A172 (cell line): ENCODE data around the gene TAF1D. TPM values are rescaled to one million over a fixed set of nuclear protein-coding genes. Genes with fewer than 3 reads are reported as not detected.
A peak's percentile ranks its signal among the peaks of the same experiment; 100 is the strongest.

Experiments used
- DNase-seq: peaks from one replicate; pipeline ENCODE4 v3.0.0-alpha.2; 2015; ENCODE audit warnings: low spot score
- total RNA-seq: library from RNA; depleted of rRNA; stranded (reverse); fragments of >200 nt; shearing (Covaris generic); gene quantifications from 2 replicates; pipeline ENCODE4 v1.2.3, GENCODE V29; 2014; rRNA removed

TAF1D gene
- total RNA-seq, 1 experiment from 2014 or later: 87.6 TPM

DNA sequence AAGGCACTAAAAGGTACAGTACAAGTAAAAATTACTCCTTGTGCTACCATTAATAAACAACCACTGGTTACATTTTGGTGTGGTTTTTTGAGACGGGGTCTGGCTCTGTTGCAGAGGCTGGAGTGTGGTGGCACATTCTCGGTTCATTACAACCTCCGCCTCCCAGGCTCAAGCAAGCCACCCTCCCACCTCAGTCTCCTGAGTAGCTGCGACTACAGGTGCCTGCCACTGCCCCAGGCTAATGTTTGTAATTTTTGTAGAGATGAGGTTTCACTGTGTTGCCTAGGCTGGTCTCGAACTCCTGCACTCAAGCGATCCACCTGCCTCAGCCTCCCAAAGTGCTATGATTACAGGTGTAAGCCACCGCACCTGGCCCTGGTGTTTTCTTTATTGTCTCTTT, 20.8 kb downstream of the TAF1D start:
- no peak for DNase-seq

DNA sequence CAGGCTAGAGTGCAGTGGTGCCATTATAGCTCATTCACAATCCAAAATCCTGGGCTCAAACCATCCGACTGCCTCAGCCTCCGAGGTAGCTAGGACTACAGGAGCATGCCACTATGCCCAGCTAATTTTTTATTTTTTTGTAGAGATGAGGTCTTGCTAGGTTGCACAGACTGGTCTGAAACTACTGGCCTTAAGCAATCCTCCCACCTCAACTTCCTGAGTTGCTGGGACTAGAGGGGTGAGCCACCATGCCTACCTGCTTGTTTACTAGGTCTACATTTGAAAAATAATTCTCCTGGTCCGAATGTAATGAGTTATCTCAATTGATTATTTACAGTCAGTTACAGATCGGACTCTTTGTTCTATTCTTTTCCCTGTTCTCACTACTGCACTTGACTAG, 22.0 kb downstream of the TAF1D start:
- DNase-seq: no peak

- no peak for DNase-seq
Measured at GRCh38 chr11:93718057-93718563, 23.2 kb downstream of the TAF1D start.

GRCh38 chr11:93717501-93717900, 23.8 kb downstream of the TAF1D start:
- DNase-seq: no peak

DNA sequence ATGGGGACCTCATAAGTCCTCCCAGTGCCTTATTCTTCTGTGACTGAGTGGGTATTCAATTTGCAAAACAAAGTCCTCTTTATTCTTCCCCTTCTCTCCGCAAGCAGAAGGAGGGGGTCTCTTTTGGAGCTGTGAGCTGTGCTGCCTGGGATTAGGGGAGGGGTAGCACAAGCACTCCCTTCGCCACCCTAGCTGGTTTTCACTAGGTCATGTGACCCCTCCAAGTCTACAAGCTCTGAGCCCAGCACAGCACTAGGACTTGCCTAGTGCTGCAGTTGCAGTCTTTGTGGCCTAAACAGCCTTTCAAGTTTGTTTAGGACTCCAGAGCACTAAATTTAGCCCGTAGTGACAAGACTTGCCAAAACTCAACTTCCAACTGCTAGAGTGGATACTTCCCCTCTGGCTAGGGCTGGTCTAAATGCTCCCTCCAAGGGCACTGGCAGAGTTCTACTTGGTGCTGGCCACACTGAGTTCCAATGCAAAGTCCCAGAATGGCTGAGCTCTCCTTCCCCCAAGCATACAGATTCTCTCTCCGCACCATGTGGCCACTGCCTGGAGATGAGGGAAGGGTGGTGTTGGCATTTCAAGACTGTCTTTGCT, 25.4 kb downstream of the TAF1D start:
- DNase-seq: no peak

- DNase-seq: no peak
Measured at GRCh38 chr11:93712678-93713077, 28.6 kb downstream of the TAF1D start.

GRCh38 chr11:93710239-93710638, 31.1 kb downstream of the TAF1D start:
- DNase-seq: no peak

- DNase-seq: no peak
Measured at GRCh38 chr11:93704237-93704636, 37.1 kb downstream of the TAF1D start.

GRCh38 chr11:93700830-93701229, 40.5 kb downstream of the TAF1D start:
- peak; percentile 46 for DNase-seq

- DNase-seq: no peak
Measured at GRCh38 chr11:93697611-93698010, 43.7 kb downstream of the TAF1D start.

- no peak for DNase-seq
Measured at GRCh38 chr11:93694557-93694956, 46.7 kb downstream of the TAF1D start.

GRCh38 chr11:93694109-93694508, 47.2 kb downstream of the TAF1D start:
- no peak for DNase-seq

- no peak for DNase-seq
Measured at GRCh38 chr11:93689240-93689639, 52.1 kb downstream of the TAF1D start.

DNA sequence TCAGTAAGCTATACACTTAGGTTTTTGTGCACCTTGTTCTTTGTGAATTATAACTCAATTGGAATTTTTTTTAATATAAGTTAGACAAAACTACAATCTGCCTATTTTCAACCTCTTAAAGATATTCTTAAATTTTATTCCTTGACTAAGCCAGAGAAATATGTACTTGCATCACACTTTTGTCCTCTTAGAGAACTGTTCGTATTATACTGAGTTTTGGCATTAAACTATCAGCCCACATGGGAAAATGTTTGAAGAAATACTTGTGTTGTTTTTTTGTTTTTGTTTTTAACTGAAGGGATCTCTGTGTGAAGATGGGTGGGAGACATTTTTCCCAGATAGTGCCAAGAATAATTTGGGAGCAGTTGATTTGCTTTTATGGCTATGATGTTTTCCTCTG, 54.5 kb downstream of the TAF1D start:
- no peak for DNase-seq

GRCh38 chr11:93686226-93686625, 55.1 kb downstream of the TAF1D start:
- DNase-seq: no peak

Other genes starting within 250 kb of the TAF1D start
- gene SMCO4, start 198.1 kb downstream of the TAF1D start, total RNA-seq: 6.1 and 12.0 TPM in 2 replicates
- 16.6 and 17.8 TPM in 2 replicates for gene CEP295, start 79.8 kb downstream of the TAF1D start, total RNA-seq
- 14.0 and 18.6 TPM in 2 replicates for gene C11orf54, start 177 bp upstream of the TAF1D start, total RNA-seq
- 12.9 and 18.6 TPM in 2 replicates for gene MED17, start 42.8 kb upstream of the TAF1D start, total RNA-seq
- gene VSTM5, start 109.1 kb upstream of the TAF1D start, total RNA-seq: not detected in 2 replicates